HG03135 (cell line): ENCODE results near the gene CDC42BPA.
A peak's percentile ranks its signal among the peaks of the same experiment; 100 is the strongest.

Experiments
- ATAC-seq: cut with Tn5 transposase; IDR thresholded peaks from one replicate; pipeline ENCODE4 v1.9.1; 2021; ENCODE audit warnings: mild to moderate bottlenecking, moderate library complexity; ENCODE audit not compliant: unreplicated experiment

Gene CDC42BPA

GRCh38 chr1:226951286-226952117 is 366.8 kb downstream of the CDC42BPA start:
- ATAC-seq = no peak

GRCh38 chr1:226950871-226951270 is 367.4 kb downstream of the CDC42BPA start:
- no peak for ATAC-seq

GRCh38 chr1:226950316-226950715 is 368.0 kb downstream of the CDC42BPA start:
- ATAC-seq = no peak

- no peak for ATAC-seq
Observed at GRCh38 chr1:226949401-226949800, 368.9 kb downstream of the CDC42BPA start.

- ATAC-seq = no peak
Observed at GRCh38 chr1:226948996-226949395, 369.3 kb downstream of the CDC42BPA start.

GRCh38 chr1:226948480-226948879 is 369.8 kb downstream of the CDC42BPA start:
- ATAC-seq = no peak

GRCh38 chr1:226948051-226948450 is 370.2 kb downstream of the CDC42BPA start:
- ATAC-seq = no peak

- no peak for ATAC-seq
Observed at GRCh38 chr1:226946841-226947240, 371.5 kb downstream of the CDC42BPA start.

- ATAC-seq = no peak
Observed at GRCh38 chr1:226946285-226946684, 372.0 kb downstream of the CDC42BPA start.

GRCh38 chr1:226945858-226946245 is 372.4 kb downstream of the CDC42BPA start:
- no peak for ATAC-seq

GRCh38 chr1:226945106-226945857 is 373.0 kb downstream of the CDC42BPA start:
- no peak for ATAC-seq

- no peak for ATAC-seq
Observed at GRCh38 chr1:226943927-226944326, 374.4 kb downstream of the CDC42BPA start.

- ATAC-seq = no peak
Observed at GRCh38 chr1:226943156-226943555, 375.1 kb downstream of the CDC42BPA start.

- no peak for ATAC-seq
Observed at GRCh38 chr1:226942392-226942791, 375.9 kb downstream of the CDC42BPA start.

GRCh38 chr1:226940806-226941067 is 377.6 kb downstream of the CDC42BPA start:
- no peak for ATAC-seq

- ATAC-seq = peak; percentile 97
Observed at GRCh38 chr1:226940029-226940805, 378.1 kb downstream of the CDC42BPA start, which contains the start of gene COQ8A. COQ8A (plus strand) TSS chr1:226940294; CDS start chr1:226961386, 21,092 bp downstream.
